ENCODE measurements around the gene POTED.
"Not testable (repeated sequence)": the region's sequence is repeated elsewhere in the genome, so short reads cannot be mapped to it uniquely, and the experiment has no call there.

POTED gene

GRCh38 chr21:13609477-13609876, at the start of gene POTED:
Gene POTED (plus strand): TSS chr21:13609777. CDS start chr21:13610229, 452 bp downstream.
- DNase-seq, result not testable (repeated sequence)

DNA sequence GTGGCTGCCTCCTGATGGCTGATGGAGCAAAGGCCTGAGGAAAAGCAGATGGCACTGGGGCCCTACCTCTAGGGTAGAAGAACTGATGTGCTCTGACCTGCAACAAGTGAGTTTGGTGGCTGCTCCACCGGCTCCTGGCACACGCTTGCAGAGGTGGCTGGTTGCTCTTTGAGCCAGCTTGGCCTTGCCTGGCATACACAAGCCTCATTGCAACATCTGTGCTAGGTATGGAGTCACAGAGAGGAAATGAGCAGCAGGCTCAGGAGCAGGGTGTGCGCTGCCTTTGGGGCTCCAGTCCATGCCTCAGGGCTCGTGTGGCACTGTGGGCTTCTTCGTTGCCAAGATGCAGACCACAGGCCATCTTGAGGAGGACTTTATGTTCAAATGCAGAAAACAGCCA, 40.5 kb downstream of the POTED start:
- DNase-seq, result not testable (repeated sequence)

GRCh38 chr21:13651746-13652145, 42.2 kb downstream of the POTED start:
- not testable (repeated sequence) for DNase-seq
